GM19463 (cell line): Measurements from ENCODE around the gene BRI3.

Experiments
- ATAC-seq: cut with Tn5 transposase; IDR thresholded peaks from one replicate; pipeline ENCODE4 v1.9.1; 2021; ENCODE audit warnings: mild to moderate bottlenecking, moderate library complexity; ENCODE audit not compliant: unreplicated experiment

BRI3 gene

DNA sequence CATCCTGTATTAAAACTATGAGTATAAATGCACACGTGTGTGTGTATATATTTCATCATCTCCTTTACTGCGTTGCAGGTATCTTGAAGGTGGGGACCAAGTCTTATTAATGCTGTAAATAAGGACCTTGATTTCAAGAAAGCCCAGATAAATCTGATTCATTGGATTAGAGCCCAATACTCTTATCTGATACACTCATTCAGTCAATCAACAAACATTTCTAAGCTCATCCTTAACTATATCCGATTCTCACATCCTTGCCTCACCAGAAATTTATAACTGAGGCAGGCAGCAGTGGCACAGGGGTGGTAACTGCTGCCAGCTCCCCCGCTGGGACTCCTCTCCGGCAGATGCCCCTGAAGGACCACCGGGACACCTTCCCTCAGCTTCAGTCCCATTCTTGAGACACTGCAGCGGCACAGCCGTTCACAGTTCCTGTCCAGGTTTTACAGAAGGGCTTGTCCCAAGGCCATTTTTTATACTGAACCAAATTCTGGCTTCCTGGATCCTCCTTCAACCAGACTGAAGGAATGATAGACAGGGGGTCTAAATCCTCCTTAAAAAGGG lies 54.0 kb downstream of the BRI3 start:
- ATAC-seq: no peak

DNA sequence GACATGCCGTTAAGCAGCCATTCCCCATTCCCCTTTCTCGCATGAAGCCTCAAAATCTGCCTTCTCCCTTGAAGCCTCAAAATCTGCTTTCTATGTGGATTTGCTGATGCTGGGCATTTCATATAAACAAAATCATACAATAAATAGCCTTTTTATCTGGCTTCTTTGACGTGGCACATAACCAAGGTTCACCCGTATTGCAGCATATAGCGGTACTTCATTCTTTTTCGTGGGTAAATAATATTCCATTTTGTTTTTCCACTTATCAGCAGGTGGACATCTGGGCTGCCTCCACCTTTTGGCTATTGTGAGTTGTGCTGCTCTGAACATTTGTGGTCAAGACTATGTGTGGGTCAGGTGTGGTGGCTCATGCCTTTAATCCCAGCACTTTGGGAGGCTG lies 57.0 kb downstream of the BRI3 start:
- ATAC-seq: no peak

DNA sequence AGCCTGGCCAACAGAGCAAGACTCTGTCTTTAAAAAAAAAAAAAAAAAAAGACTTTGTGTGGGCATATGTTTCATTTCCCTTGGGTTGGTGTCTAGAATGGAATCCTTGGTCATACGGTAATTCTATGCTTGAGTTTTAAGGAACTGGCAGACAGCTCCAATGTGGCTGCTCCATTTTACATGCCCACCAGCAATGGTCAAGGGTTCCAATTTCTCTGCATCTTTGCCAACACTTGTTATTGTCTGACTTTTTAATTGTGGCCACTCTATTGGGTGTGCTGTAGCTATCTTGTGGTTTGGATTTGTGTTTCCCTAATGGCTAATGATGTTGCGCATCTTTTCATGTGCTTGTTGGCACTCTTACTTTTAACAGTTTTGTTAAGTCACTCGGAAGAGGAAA lies 57.6 kb downstream of the BRI3 start:
- ATAC-seq: no peak

DNA sequence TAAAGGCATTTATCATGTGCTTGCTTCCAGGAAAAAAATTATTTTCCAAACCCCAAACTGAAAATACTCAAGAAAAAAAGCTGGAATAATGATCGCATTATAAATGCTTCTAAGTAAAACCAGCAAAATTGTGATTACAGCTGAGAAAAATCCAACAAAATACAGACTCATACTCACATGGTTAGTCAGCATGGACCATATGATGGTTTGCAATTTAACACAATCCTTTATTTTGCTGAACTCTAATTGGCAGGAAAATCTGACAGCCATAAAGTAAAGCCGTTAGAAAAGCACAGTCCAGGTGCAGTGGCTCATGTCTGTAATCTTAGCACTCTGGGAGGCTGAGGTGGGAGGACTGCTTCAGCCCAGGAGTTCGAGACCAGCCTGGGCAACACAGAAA lies 59.6 kb downstream of the BRI3 start:
- ATAC-seq: no peak
